ENCODE measurements around the gene LNPEP.

DNA sequence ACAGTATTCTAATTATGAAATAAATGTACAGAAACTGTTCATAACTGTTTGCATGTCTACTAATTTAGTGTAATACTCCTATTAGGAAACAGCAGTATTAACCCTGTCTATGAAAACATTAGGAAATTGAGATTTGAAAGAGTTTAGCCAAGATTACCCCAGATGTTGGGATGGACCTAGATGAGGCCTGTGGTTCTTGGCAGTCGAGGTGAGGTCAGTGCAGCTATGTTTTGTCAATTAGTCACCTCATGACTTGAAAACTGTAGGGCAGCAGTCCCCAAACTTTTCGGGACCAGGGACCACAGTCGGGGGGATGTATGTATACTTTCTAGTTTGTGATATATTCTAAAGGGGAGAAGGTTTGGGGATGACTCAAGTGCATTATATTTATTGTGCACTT, 4.7 kb downstream of the LNPEP start:
- TF ChIP-seq, protein P1, sequence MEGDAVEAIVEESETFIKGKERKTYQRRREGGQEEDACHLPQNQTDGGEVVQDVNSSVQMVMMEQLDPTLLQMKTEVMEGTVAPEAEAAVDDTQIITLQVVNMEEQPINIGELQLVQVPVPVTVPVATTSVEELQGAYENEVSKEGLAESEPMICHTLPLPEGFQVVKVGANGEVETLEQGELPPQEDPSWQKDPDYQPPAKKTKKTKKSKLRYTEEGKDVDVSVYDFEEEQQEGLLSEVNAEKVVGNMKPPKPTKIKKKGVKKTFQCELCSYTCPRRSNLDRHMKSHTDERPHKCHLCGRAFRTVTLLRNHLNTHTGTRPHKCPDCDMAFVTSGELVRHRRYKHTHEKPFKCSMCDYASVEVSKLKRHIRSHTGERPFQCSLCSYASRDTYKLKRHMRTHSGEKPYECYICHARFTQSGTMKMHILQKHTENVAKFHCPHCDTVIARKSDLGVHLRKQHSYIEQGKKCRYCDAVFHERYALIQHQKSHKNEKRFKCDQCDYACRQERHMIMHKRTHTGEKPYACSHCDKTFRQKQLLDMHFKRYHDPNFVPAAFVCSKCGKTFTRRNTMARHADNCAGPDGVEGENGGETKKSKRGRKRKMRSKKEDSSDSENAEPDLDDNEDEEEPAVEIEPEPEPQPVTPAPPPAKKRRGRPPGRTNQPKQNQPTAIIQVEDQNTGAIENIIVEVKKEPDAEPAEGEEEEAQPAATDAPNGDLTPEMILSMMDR (IDR thresholded peaks at IDR 0.05): no peak
- no peak for TF ChIP-seq POLR2A (IDR thresholded peaks at IDR 0.05)

Data from Peyer's patch (tissue), 4 donors.